ENCODE results near the gene CFAP46. TPM values are rescaled to one million over a fixed set of nuclear protein-coding genes. Genes with fewer than 3 reads are reported as not detected.

CFAP46 gene
- total RNA-seq, 1 donor from 2014 or later: not detected

GRCh38 chr10:132785723-132786475 is 156.5 kb downstream of the CFAP46 start, which contains the start of gene NKX6-2:
Gene NKX6-2 (minus strand): TSS chr10:132786147. CDS start chr10:132785948, 199 bp downstream.
- intact Hi-C loops (cut with DNase I): no loop called here
- no peak for DNase-seq (ENCODE audit: low spot score in 2 of 2)
- Histone ChIP-seq H3K4me3 (peak within 1 kb of the TSS; percentile 30 to 38), H3K27me3 (peaks cover 35% of the 10 kb centered on the region), H3K27ac (no peak within 1 kb of the TSS), H3K4me1 (peaks cover 6 to 11% of the 10 kb centered on the region in 2 donors), H3K9me3 (peaks cover 0 to 5% of the 10 kb centered on the region in 2 donors), H3K36me3 (peaks cover 28 to 30% of the 10 kb centered on the region in 2 donors)
- no peak for TF ChIP-seq CTCF (IDR thresholded peaks at IDR 0.05)

GRCh38 chr10:132784866-132785722 is 157.3 kb downstream of the CFAP46 start:
- Histone ChIP-seq H3K27ac (no peak overlapping the region), H3K4me1 (peaks cover 6 to 11% of the 10 kb centered on the region in 2 donors), H3K36me3 (peaks cover 36 to 38% of the 10 kb centered on the region in 2 donors), H3K27me3 (peaks cover 35% of the 10 kb centered on the region), H3K9me3 (peaks cover 0 to 5% of the 10 kb centered on the region in 2 donors), H3K4me3 (peak overlapping the region; percentile 16 to 22)
- no peak for DNase-seq (ENCODE audit: low spot score in 2 of 2)
- intact Hi-C loops (cut with DNase I): no loop called here
- TF ChIP-seq CTCF (IDR thresholded peaks at IDR 0.05): no peak

GRCh38 chr10:132783940-132784865 is 158.2 kb downstream of the CFAP46 start:
- no peak for DNase-seq (ENCODE audit: low spot score in 2 of 2)
- no peak for TF ChIP-seq CTCF (IDR thresholded peaks at IDR 0.05)
- intact Hi-C loops (cut with DNase I): no loop called here
- Histone ChIP-seq H3K9me3 (peaks cover 0 to 5% of the 10 kb centered on the region in 2 donors), H3K27me3 (peaks cover 35% of the 10 kb centered on the region), H3K27ac (no peak overlapping the region), H3K36me3 (peaks cover 44 to 47% of the 10 kb centered on the region in 2 donors), H3K4me3 (no peak overlapping the region), H3K4me1 (peaks cover 6 to 11% of the 10 kb centered on the region in 2 donors)

- Histone ChIP-seq H3K36me3 (peaks cover 52 to 56% of the 10 kb centered on the region in 2 donors), H3K4me1 (peaks cover 6 to 11% of the 10 kb centered on the region in 2 donors), H3K27ac (no peak overlapping the region), H3K27me3 (peaks cover 30% of the 10 kb centered on the region), H3K4me3 (no peak overlapping the region), H3K9me3 (peaks cover 0 to 5% of the 10 kb centered on the region in 2 donors)
- no peak for TF ChIP-seq CTCF (IDR thresholded peaks at IDR 0.05)
- DNase-seq (ENCODE audit: low spot score in 2 of 2): no peak
- intact Hi-C loops (cut with DNase I): no loop called here
Measured at GRCh38 chr10:132783165-132783939, 159.0 kb downstream of the CFAP46 start.
